WTC11 (cell line): ENCODE results near the gene TTL.

Experiments used
- ATF2 ChIP-seq: sonication (generic); formaldehyde crosslinking; IDR thresholded peaks from 2 replicates; pipeline ENCODE4 v1.8.1; 2022; ENCODE audit warnings: low read depth, missing genetic modification reagents, borderline replicate concordance
- CREB1 ChIP-seq: sonication (generic); formaldehyde crosslinking; IDR thresholded peaks from 2 replicates; pipeline ENCODE4 v1.8.0; 2023; ENCODE audit warnings: mild to moderate bottlenecking, missing genetic modification reagents
- CTCF ChIP-seq: fragments of 200-600 bp; IDR thresholded peaks from 2 replicates; pipeline ENCODE4 v1.8.0; 2022; ENCODE audit warnings: antibody characterized with exemption
- ETV6 ChIP-seq: sonication (generic); formaldehyde crosslinking; IDR thresholded peaks from 2 replicates; pipeline ENCODE4 v1.8.1; 2022; ENCODE audit warnings: mild to moderate bottlenecking, missing genetic modification reagents
- HMGXB4 ChIP-seq: sonication (generic); formaldehyde crosslinking; IDR thresholded peaks from 2 replicates; pipeline ENCODE4 v1.8.1; 2023; ENCODE audit warnings: mild to moderate bottlenecking, moderate library complexity, missing genetic modification reagents
- IRF2 ChIP-seq: sonication (generic); formaldehyde crosslinking; IDR thresholded peaks from 2 replicates; pipeline ENCODE4 v1.8.0; 2022; ENCODE audit warnings: low read depth, missing genetic modification reagents, borderline replicate concordance
- PREB ChIP-seq: sonication (generic); formaldehyde crosslinking; IDR thresholded peaks from 2 replicates; pipeline ENCODE4 v1.8.1; 2022; ENCODE audit warnings: mild to moderate bottlenecking, missing genetic modification reagents, moderate library complexity, borderline replicate concordance
- RELA ChIP-seq: sonication (generic); formaldehyde crosslinking; IDR thresholded peaks from 2 replicates; pipeline ENCODE4 v1.8.1; 2022; ENCODE audit warnings: missing genetic modification reagents, mild to moderate bottlenecking, borderline replicate concordance
- SP1 ChIP-seq: sonication (generic); formaldehyde crosslinking; conservative IDR thresholded peaks from 2 replicates; pipeline ENCODE4 v1.8.1; 2022; ENCODE audit warnings: missing genetic modification reagents
- TCF7 ChIP-seq: sonication (generic); formaldehyde crosslinking; IDR thresholded peaks from 2 replicates; pipeline ENCODE4 v1.8.0; 2022; ENCODE audit warnings: mild to moderate bottlenecking, low read depth, missing genetic modification reagents, moderate library complexity
- USF2 ChIP-seq: sonication (generic); formaldehyde crosslinking; IDR thresholded peaks from 2 replicates; pipeline ENCODE4 v1.8.1; 2023; ENCODE audit warnings: mild to moderate bottlenecking, missing genetic modification reagents, moderate library complexity
- ZBTB43 ChIP-seq: sonication (generic); formaldehyde crosslinking; IDR thresholded peaks from 2 replicates; pipeline ENCODE4 v1.8.1; 2023; ENCODE audit warnings: mild to moderate bottlenecking, missing genetic modification reagents
- ZNF121 ChIP-seq: sonication (generic); formaldehyde crosslinking; IDR thresholded peaks from 2 replicates; pipeline ENCODE4 v1.8.0; 2023; ENCODE audit warnings: missing genetic modification reagents

- TF ChIP-seq CTCF (no peak), RELA (no peak), ZNF121 (CRISPR knock-in tag) (no peak), ATF2 (no peak), IRF2 (no peak), USF2 (no peak), TCF7 (no peak), SP1 (no peak), ETV6 (CRISPR knock-in tag) (no peak), ZBTB43 (CRISPR knock-in tag) (no peak), CREB1 (CRISPR knock-in tag) (no peak), HMGXB4 (CRISPR knock-in tag) (no peak), PREB (no peak)
Observed at GRCh38 chr2:112494828-112495227, 12.9 kb downstream of the TTL start.
